NCI-H1105 (cell line): ENCODE measurements around the gene FAM9B.

Experiments
- DNase-seq: peaks from one replicate; lab custom pipeline; 2025; lab: John Stamatoyannopoulos, UW

The FAM9B gene

GRCh38 chrX:8980756-8981155 lies 53.2 kb downstream of the FAM9B start:
- DNase-seq: no peak
